GM21529 (cell line): Measurements from ENCODE around the gene HIRA.
A peak's percentile ranks its signal among the peaks of the same experiment; 100 is the strongest.
"Not testable (repeated sequence)": the region's sequence is repeated elsewhere in the genome, so short reads cannot be mapped to it uniquely, and the experiment has no call there.

Experiments
- ATAC-seq: cut with Tn5 transposase; IDR thresholded peaks from one replicate; pipeline ENCODE4 v1.9.1; 2021; ENCODE audit not compliant: unreplicated experiment

HIRA gene

DNA sequence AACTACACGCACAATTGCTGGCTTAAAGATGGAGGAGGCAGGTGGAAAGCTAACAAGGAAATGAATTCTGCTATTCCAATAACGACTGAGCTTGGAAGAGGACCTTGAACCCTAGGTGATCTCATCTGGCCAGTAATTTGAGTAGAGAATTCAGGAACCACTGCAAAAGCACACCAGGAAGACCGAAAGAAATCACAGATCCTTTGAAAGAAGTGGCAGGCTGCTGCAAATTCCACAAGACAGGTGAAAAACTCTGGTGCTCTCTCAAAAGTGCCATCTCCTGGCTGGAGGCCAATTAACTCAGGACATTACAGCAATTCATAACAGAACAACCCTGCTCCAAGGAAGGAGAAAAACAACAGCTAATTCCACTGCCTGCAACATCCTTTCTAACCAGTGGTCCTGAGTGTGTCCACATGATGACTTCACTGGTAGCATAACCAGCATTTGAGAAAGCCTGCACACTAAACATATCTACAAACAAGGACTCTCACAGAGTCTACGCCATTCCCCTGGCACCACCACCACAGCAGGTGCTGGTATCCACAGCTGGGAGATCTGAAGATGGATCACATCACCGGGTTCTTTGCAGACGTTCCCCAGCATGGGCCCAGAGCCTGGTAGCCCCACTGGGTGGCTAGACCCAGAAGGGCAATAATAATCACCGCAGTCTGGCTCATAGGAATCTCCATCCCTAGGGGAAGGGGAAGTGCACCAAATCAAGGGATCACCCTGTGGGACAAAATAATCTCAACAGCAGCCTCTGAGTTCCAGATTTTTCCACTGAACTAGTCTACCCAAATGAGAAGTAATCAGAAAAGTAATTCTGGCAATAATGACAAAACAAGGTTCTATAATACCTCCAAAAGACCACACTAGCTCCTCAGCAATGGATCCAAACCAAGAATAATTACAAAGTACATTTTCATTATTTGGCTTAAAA, 95.1 kb downstream of the HIRA start:
- ATAC-seq: no peak

DNA sequence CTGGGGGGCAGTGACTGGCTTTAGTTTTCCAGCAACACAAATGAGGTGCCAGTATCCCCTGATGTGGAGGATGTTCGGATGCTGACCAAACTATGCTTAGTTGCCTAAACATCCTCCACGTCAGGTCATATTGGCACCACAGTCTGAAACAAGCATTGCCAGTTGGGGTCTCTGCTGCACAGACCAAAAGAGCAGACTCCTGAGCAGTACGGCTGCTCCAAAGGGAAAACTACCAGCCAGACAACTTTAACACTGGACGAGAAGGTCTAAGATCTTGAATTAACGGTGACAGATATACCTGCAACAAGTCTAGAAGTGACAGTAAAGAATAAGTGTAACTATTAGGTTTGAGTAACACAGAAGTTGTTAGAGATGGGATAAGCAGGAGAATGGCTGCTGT, 99.6 kb downstream of the HIRA start:
- ATAC-seq: no peak

DNA sequence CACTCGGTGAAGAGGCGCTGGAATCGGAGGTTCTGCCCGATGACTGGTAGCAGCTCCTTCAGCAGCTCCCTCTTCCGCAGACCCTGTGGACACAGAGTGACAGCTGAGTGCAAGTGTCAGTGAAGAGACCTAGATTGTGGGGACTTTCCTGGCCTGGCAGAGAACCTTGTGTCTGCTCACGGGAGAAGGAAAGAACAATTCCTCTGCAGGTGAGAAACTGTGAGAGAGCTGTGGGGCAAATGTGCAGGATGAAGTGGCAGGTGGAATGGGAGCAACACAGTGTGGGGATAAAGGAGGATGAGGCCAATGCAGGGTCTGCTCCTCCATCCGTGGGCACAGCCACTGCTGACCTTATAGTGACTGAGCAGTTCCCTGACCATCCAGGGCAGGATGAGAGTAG, 100.1 kb downstream of the HIRA start:
- ATAC-seq: no peak

DNA sequence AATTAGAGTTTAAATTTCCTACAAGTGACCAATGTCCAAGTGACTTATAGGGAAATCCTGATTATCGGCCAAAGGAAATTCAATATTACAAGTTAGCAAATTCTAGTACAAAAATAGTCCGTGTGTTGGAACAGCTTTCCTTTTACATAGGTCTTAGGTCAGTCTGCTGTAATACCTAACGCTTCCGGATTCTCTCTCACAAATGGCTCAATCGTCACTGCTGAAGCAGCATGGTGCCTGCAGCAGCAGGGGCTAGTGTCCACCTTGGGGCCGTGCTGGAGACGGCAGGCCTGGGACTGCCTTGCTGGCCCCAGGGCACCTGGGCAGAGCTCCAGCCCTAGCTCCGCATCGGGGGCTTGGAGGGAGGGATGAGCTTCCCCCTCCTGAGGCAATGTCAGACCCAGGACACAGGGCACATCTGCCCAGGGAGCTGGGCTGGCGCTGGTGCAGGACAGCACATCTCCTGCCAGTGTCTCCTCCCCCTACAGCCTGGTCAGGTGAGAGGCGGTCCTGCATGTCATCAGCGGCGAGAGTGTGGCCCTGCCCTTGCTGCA, 100.6 kb downstream of the HIRA start:
- ATAC-seq: no peak

DNA sequence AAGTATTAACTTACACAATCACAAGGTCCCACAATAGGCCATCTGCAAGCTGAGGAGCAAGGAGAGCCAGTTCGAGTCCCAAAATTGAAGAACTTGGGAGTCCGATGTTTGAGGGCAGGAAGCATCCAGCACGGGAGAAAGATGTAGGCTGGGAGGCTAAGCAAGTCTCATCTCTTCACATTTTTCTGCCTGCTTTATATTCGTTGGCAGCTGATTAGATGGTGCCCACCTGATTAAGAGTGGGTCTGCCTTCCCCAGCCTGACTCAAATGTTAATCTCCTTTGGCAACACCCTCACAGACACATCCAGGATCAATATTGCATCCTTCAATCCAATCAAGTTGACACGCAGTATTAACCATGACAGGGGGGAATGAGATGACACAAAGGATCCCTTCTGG, 101.3 kb downstream of the HIRA start:
- ATAC-seq: not testable (repeated sequence)

DNA sequence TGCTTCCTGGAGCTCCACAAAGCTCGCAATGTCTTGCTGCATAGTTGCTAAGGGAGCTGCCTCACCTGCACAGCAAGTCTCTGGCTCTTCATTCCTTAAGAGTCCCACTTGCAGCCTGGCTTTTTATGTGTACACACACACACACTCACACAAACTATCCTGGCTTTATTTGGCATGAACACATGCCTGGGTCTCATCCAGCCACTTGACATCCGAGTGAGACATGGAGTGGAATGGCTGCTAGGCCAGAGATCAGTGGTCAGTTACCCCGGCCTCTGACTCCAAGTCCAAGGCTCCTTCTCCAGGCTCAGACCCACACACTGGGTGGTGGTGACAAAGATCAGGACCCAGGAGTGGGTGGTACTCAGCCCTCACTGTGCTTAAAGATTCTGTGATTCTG, 102.1 kb downstream of the HIRA start:
- ATAC-seq: no peak

DNA sequence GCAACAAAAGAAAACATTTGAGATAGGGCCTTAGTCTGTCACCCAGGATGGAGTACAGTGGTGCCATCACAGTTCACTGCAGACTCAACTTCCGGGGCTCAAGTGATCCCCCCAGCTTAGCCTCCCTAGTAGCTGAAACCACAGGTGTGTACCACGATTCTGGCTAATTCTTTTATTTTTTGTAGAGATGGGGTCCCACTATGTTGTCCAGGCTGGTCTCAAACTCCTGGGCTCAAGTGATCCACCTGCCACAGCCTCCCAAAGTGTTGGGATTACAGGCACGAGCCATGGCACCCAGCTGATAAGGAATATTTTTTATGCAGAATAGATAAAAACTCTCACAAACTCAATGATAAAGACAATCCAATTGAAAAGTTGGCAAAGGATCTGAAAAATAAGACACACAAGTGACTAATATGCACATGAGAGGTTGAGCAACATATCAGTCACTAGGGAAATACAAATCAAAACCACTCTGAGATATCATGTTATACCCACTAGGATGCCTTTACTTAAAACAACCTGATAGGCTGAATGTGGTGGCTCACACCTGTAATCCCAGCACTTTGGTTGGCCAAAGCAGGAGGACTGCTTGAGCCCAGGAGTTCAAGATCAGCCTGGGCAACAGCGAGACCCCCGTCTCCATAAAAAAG, 106.1 kb downstream of the HIRA start:
- ATAC-seq: no peak

DNA sequence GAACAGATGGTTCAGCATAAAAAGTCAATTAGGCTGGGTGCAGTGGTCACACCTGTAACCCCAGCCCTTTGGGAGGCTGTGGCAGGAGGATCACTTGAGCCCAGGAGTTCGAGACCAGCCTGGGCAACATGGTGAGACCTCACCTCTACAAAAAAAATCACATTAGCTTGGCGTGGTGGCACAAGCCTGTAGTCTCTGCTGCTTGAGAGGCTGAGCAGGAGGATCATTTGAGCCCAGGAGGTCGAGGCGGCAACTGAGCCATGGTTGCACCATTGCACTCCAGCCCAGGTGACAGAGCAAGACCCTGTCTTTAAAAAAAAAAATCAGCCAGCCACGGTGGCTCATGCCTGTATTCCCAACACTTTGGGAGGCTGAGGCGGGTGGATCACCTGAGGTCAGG, 108.1 kb downstream of the HIRA start:
- not testable (repeated sequence) for ATAC-seq

DNA sequence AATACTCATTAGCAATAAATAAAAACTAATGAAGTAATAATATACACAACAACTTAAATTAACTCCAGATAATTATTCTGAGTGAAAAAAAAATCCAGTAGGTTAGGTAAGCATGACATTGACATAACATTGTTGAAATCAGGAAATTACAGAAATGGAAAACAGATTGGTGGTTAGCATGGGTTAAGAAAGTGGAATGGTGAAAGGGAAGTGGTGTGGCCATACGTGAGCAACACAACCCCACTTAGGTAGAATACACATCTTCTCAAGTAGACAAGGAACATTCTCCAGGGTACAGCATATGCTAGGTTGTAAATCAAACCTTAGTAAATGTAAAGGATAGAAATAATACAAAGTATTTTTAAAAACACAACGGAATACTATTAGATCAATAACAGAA, 109.8 kb downstream of the HIRA start:
- no peak for ATAC-seq

DNA sequence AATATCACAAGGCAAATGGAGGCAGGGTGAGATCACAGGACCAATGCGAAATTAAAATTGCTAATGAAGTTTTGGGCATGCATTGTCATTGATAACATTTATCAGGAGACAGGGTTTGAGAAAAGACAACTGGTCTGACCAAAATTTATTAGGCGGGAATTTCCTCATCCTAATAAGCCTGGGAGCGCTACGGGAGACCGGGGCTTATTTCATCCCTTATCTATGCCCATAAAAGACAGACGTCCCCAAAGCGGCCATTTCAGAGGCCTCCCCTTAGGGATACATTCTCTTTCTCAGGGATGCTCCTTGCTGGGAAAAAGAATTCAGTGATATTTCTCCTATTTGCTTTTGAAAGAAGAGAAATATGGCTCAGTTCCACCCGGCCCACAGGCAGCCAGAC, 111.4 kb downstream of the HIRA start:
- ATAC-seq: not testable (repeated sequence)

DNA sequence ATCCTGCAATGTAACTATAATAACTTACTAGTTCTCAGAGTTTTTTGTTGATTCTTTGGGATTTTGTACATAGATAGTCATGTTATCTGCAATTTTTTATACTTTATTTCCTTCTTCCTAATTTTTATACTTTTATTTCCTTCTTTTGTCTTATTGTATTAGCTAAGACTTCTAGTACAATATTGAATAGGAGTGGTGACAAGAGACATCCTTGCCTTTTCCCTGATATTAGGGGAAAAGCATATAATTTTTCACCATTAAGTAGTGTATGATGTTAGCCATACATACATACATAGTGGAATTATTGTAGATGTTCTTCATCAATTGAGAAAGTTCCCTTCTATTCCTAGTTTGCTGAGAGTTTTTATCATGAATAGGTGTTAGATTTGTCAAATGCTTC, 112.3 kb downstream of the HIRA start:
- ATAC-seq: no peak

DNA sequence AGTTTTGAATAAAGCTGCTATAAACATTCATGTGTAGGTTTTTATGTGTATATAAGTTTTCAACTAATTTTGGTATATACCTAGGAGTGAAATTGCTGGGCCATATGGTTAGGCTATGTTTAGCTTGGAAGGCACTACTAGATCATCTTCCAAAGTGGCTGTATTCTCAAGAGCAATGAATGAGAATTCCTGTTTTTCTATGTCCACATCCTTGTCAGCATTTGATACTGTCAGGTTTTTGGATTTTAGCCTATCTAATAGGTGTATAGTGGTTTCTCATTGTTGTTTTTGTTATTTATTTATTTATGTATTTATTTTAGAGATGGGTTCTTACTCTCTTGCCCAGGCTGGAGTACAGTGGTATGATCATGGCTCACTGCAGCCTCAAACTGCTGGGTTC, 113.7 kb downstream of the HIRA start:
- ATAC-seq: no peak

DNA sequence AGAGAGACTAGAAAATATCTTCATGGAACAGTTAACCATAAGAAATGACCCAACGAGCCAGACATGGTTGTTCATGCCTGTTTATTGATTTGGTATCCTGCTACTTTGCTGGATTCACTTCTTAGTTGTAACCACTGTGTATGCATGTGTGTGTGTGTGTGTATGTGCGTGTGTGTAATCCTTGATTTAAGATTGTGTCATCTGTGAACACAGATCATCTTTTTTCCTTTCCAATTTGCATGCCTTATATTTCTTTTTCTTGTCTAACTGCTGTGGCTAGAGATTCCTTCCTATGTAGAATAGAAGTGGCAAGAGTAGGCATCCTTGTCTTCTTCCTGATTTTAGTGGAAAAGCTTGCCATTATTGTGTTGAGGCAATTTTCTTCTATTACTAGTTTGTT, 123.7 kb downstream of the HIRA start:
- ATAC-seq: no peak

DNA sequence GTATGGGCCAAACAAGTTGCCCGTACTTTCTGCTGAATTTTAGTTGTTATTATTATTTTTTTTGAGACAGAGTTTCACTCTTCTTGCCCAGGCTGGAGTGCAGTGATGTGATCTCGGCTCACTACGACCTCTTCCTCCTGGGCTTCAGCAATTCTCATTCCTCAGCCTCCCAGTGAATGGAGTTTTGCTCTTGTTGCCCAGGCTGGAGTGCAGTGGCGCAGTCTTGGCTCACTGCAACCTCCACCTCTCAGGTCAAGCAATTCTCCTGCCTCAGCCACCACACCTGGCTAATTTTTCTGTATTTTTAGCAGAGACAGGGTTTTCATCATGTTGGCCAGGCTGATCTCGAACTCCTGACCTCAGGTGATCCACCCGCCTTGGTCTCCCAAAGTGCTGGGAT, 125.0 kb downstream of the HIRA start:
- not testable (repeated sequence) for ATAC-seq

DNA sequence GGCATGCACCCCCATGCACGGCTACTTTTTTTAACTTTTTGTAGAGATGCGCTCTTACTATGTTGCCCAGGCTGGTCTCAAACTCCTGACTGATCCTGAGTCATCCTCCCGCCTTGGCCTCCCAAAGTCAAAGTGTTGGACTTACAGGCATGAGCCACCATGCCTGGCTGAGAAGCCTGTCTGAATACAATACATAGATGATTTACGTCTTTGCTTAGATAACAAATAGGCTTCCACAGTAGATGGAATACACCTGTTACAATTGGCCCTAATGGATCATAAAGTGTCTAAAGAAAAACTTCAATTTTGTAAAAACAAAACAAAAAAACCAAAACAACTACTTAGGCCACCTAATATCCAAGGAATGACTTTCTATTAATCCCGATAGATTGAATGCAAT, 127.0 kb downstream of the HIRA start:
- ATAC-seq: no peak

DNA sequence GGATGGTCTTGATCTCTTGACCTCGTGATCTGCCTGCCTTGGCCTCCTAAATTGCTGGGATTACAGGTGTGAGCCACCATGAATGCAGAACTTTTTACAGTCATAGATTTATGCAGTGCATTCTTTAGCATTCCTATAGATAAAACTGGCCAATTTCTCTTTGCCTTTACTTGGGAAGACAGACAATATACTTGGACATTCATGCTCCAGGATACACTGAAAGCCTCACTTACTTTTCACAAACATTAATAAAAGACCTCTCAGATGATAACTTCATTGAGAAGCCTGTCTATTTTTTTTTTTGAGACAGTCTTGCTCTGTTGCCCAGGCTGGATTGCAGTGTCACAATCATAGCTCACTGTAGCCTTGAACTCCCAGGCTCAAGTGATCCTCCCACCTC, 127.7 kb downstream of the HIRA start:
- ATAC-seq: no peak

DNA sequence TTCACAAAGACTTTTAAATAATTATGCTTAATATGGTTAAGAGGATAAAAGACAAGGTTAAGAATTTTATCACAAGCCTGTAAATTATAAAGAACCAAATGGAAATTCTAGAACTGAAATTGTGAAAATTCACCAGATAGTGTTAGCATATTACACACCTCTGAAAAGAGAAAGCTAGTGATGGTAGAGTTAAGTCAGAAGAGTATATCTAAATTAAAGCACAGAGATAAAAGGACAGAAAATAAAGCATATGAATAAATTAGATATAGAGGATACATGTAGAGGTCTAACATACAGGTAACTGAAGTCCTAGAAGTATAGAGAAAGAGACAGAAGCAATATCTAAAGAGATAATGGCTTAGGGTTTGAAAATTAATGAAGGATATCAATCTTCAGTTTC, 135.8 kb downstream of the HIRA start:
- ATAC-seq: no peak

DNA sequence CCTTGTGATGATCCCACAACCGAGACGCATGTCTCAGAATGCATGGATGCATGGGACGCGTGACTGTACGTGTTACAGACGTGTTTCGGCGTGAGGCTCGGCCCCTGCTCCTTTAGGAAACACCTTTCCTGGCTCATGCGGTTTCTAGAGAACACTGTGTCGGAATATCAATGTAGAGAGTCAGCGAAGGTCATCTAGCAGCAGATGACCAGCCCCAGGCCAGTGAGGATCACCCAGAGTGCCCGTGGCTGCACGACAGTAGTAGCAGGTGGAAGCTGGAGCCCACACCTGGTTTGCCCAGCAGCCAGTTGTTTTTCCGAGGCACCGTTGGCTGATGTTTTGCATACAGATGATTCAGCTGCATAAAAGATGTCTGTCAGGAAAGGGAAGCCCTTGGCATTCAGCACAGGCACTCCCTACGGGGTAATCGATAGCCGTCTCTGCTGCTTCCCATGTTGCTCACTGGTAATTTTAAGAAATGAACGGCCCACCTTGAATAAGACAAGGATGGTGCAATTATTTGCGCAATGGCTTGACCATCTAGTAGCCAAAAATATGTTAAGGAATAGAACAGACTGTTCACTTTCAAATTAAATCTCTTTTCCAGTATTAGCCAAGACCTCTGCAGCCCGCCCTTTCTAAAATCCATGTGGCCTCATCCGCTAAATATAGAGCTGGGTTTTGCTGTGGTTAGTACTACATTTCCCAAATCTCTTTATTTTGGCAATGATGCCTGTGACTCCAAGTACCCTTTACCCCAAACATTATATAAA, 138.9 kb downstream of the HIRA start:
- no peak for ATAC-seq

DNA sequence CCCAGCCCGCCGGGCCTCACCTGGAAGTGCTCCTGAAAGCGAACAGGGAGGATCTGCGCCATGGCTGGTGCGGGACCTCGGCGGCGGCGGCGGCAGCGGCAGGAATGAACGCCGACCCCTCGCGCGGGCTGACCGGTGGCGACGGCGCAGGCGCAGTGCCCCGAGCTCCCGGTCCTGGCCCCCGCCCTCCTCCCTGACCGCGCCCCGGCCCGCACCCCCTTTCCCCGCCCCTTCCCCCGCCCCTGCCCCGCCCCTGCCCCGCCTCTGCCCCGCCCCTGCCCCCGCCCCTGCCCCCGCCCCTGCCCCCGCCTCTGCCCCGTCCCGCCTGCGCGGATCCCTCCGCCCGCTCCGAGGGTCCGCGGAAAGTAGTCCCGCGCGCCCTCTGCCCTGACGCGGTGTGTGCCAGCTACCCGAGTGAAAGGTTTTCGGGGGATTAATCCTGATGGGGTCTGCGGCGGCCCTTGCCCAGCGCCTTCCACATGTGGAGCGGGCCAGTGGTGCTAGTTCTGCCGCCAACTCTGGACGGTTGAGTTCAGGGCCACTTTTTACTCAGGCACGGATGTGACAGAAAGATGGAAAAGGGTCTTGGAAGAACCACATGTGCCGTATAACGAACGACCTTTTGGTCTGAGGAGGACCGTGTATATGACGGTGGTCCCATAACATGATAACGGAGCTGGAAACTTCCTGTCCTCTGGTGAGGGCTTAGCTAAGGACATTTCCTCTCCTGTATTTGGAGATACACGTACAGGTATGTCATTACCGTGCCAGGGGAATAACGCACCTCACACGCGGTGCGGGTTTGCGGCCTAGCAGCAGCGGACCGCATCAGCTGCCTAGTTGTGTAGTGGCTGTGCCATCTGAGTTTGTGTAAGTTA, 139.7 kb downstream of the HIRA start, which contains the start of gene CLTCL1:
CLTCL1 (minus strand) TSS at position 140 of the 878 bp plus-strand sequence; CDS start at position 62, 78 bp downstream.
- peak; percentile 49 for ATAC-seq

DNA sequence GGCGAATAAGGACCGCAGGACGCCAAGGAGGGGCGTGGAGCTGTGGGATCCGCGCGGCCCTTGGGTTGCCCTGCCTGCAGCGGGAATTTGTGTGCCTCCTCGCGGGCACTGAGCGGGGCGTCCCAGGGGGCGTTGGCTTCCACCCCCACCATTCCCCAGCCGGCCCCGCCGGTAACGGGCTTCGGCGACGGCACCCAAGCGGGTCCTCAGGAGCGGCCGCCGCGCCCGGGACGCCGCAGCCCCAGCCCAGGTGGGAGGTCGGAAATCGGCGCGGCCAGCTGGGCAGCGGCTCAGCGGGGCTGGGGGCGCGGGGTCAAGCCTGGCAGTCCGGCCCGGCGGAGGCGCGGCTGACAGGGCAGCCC, 140.3 kb downstream of the HIRA start:
- peak; percentile 25 for ATAC-seq
